A549 (cell line): Measurements from ENCODE around the gene CAT.

Source experiments
- CTCF ChIP-seq: fragments of >200 bp; sonication (Bioruptor Twin); formaldehyde crosslinking; IDR thresholded peaks from 3 replicates; pipeline ENCODE4 v1.5.1; 2016
- TP53 ChIP-seq: fragments of 250-450 bp; sonication (Bioruptor Pico); IDR thresholded peaks from 2 replicates; pipeline ENCODE4 v1.5.0; 2021; ENCODE audit warnings: mild to moderate bottlenecking, moderate library complexity
- TF ChIP-seq, protein P1 (sequence below): IDR thresholded peaks from 2 replicates; pipeline ENCODE4 v1.6.1; 2012; ENCODE audit warnings: low read depth, borderline replicate concordance

DNA sequence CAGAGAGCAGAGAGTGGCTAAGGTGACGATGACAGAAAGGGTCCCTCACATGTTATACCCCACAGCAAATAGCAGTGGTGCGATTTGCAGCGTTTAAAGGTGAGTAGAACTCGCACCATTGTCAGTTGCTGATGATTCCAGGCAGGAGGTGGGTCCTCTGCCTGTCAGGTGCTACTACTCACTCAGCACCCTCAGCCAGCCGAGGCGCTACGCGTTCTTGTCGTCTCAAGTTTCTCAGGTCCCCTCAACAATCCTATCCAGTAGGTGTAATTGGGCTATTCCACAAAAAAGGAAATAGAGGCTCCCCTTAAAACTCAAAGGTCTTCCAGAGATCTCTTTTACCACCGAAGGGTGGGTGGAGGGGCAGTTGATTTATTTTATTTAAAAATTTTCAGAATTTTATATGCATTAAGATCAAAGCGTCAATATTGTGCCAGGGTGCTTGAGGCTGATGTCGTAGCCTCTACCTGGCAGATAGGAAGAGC, 56.5 kb downstream of the CAT start:
- TF ChIP-seq, protein P1, sequence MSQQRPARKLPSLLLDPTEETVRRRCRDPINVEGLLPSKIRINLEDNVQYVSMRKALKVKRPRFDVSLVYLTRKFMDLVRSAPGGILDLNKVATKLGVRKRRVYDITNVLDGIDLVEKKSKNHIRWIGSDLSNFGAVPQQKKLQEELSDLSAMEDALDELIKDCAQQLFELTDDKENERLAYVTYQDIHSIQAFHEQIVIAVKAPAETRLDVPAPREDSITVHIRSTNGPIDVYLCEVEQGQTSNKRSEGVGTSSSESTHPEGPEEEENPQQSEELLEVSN: no peak
- TF ChIP-seq CTCF: no peak
- TF ChIP-seq TP53 (CRISPR knock-in tag): no peak
